Amygdala (tissue), 56 donors: ENCODE measurements around the gene TOM1L2.
"Not testable (repeated sequence)": the region's sequence is repeated elsewhere in the genome, so short reads cannot be mapped to it uniquely, and the experiment has no call there.

Experiments used
- DNase-seq, 56 donors: peaks; one replicate each; lab custom pipeline; 2025; lab: John Stamatoyannopoulos, UW

Gene TOM1L2

DNA sequence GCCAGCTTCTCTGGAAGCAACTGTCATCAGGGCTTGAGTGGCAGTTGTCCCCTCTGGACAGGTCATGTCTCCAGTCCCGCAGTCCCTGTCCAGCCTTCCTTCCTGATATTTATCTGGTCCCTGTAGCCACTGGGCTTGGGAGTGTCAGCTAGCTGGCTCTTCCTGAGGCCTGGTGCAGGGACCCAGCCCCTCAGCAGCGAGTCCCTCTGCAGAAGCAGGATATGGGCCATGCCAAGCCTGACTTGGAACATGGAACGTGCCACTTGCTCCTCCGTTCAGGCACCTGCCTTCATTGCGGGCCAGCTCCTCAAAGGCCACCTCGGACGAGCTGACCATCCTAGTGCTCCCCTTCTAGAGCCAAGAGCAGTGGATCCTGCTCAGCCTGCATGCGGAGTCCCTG, 26.7 kb upstream of the TOM1L2 start:
- no peak for DNase-seq

DNA sequence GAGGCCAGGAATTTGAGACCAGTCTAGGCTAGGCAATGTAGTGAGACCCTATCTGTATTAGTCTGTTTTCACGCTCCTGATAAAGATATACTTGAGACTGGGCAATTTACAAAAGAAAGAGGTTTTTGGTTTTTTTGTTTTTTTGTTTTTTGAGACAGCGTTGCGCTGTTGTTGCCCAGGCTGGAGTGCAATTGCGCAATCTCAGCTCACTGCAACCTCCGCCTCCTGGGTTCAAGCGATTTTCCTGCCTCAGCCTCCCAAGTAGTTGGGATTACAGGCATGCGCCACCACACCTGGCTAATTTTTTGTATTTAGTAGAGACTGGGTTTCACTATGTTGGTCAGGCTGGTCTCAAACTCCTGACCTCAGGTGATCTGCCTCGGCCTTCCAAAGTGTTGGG, 23.7 kb upstream of the TOM1L2 start:
- not testable (repeated sequence) for DNase-seq

DNA sequence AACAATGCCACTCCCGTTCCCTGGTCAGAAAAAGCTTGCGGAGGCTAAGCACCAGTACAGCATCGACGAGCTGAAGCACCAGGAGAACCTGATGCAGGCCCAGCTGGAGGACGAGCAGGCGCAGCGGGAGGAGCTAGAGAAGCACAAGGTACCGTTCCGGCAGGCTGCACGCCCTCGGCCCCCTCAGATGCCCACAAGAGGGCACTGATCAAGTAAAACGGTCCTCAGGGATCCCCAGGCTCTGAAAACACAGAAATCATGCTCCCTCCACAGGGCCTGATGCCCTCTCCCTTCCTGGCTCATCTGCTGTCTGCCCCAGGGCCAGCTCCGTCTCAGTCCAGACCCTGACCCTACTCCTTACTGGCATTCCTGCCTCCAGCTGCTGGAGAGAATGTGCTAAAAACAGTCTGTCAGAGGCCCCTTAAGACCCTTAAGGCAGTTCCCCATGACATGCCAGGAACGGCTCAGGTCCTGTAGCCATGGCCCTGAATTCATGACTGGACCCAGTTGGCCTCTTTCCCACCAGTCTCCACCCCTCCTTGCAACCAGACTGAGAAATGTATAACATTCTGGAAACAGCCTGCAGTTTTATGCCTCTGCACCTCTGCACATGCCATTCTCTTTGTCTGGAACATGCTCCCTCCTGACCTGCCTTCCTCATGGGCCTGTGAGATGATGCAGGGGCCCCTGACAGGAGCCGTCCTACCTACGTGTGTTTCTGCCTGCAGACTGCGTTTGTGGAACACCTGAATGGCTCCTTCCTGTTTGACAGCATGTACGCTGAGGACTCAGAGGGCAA, 22.3 kb upstream of the TOM1L2 start:
- peak in 17 of 56 donors; percentile 6 to 47 (median 12) for DNase-seq

DNA sequence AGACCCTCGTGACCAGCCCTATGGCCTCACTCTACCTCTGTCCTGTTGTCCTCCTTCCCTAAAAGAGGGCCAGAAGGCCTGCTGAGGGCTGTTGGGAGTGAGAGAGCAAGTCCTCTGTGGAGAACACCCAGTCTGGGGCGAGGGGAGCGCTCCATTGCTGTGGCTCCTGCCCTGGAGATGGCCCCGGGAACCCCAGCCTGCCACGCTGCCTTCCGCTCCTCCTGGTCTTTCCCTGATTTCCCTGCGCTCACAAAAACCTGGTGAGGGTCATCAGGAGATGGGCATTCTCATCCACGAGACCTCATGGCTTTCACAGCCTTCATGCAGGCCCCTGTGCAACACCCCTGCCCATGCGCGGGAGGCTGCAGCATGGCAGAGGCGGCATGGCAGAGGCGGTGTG, 21.7 kb upstream of the TOM1L2 start:
- no peak for DNase-seq

DNA sequence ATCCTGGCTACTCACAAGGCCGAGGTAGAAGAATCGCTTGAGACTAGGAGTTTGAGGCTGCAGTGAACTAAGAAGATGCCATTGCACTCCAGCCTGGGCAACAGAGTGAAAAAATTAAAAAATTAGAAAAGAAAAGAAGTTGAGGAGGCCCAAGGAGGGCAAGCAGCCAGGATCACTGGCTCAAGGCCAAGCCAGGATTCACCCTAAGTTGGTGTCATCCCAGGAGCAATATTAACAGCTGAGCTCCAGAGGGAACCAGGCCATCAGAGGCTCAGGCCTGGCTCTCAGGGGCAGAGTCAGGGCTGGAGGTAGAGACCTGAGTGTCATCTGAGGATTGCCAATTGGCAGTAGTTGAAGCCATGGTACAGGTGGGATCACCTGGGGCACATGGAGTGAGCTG, 21.2 kb upstream of the TOM1L2 start:
- DNase-seq: peak in 1 of 56 donors; percentile 16

DNA sequence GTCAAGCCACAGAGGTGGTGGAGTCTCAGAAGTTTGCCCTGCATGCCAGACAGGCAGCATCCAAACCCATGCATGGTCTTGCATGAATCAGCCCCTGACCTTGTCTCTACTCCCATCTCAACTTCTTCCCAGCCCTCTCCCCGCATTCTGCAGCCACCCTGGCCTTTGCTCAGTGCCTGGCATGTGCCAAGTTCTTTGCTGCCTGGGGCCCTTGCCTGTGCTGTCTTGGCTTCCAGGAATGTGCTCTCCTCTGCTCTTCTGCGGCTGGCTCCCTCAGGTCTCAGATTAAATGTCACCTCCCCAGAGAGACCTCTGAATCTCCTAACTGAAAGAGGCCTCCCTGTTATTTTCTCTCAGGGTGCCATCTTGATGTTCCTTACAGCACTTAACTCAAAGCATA, 18.1 kb upstream of the TOM1L2 start:
- DNase-seq: no peak

DNA sequence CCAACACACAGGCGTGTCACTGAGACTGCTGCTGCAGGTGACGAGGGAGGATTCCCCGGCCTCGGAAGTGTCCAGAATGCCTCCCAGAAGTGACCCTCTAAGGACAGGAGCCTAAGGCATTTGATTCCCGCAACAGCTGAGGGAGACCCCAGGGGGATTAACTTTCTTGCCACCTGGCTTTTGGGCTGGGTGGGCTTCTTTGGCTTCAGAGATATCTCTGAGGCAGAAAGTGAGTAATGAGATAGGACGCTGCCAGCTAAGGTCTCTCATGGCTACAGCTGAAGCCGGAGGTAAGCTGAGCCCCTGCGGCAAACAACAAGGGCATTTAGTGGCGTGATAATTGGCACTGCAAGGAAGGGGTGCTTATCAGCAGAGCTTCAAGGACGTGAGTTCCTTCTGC, 17.4 kb upstream of the TOM1L2 start:
- DNase-seq: no peak

DNA sequence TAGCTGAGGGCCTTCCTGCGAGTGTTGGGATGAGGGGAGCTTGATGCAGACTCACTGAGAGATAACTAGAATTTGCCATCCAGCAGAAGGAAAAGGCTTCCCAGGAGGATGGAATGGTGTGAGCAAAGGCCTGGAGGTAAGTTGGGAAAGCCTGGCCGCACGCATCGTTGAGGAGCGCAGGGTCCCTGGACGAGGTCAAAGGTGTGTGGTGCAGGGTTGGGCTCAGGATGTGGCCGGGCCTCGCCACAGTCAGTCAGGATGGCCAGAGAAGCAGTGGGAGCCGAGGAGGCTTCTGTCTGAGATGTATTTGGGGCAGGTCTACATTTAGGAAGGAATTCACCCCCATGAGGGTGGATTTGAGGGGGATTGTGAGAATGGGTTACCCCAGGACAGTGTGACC, 16.9 kb upstream of the TOM1L2 start:
- DNase-seq: no peak

DNA sequence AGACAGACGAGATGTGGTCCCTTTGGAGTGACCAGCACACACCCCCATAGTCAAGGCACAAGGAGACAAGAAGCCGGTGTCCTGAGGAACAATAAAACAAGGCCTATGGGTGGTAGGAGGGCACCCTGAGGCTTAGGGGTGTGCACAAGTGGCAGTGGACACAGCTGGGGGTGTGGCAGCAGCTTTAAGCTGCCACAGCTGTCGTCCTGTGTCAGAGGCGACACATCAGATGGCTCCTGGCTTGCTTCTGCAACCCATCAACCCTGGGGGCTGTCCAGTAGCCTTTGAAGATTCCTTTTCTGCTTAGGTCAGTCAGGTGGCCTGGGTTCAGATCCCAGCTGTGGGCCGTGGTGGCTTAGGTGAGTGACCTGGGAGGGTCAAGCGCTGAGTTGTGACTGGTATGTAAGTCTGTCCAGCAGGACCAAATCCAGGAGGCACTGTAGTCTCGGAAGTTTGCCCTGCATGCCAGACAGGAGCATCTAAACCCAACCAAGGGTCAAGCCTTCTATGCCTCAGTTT, 16.3 kb upstream of the TOM1L2 start:
- no peak for DNase-seq

DNA sequence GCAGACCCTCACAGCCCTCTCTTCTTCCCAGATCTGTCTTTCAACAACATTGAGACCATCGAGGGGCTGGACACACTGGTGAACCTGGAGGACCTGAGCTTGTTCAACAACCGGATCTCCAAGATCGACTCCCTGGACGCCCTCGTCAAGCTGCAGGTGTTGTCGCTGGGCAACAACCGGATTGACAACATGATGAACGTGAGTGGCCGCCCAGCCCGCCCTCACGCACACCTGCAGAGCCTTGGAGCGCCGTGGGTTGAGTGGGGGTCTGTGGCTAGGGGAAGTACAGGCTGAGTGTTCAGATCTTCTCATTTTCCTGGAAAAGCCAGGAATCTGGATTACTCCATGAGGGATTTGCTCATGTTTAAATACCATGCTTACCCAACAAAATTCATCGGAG, 15.7 kb upstream of the TOM1L2 start:
- DNase-seq: no peak

DNA sequence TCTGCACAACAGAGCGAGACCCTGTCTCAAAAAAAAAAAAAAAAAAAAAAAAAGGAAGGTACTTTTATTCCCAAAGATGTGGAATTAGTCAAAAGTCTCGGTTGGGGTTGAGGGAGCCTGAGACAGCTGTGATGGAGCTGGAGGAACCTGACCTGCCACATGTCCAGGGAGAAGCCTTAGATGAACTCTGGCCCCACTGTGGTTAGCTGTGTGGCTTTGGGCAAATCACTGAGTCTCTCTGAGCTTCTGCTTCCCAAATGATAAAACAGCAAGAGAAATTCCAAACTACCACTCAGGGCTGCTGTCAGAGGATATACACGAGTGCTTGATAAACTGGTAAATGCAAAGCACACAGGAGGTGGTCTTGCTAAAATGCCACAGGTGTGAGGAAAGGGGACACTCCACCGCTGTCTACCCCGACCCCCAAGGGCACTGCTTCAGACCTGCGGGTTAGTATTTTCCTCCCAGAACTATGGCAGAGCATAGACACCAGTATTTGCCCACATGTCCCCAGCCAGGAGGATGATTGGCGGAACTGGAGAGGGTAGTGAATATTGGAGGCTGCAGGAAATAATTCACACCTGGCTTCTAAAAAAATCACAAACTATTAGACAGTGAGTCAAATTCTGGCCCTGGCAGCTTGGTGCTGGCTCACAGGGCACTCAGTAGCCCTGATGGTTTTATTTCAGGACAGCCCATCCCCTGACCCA, 15.1 kb upstream of the TOM1L2 start:
- DNase-seq: no peak

DNA sequence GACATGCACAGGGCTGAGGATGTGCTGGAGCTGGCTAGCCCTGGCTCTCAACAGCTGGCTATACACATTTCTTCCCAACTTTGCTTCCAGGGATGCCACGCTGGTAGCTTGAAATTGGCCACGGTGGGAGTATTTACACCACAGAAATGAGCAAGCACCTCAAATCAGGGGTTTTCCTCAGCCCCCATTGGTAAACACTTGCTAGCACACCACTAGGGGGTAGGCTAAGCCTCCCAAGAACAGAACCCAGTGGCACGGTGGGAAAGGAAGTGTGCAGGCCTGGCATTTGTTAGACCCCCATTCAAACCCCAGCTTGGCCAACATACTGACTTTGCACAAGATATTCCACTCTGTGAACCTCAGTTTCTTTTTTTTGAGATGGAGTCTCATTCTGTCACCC, 13.4 kb upstream of the TOM1L2 start:
- no peak for DNase-seq

DNA sequence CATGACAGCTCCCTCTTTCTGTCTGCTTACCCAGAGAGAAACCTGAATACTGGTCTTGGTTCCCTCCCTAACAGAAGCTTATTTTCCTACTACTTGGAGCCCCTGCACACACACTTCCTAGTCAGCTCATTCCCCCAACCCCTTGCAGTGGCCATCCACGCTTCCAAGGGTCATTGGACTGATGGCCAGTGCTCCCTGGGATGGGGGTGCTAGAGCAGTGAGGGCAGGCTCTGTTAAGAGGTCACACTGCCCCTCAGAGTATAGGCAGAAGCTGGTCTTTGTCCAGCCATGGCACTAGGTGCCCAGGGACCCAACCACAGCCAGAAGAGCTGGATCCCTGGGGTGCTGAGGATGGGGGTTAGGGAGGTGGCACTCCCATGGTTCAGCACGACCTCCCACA, 13.0 kb upstream of the TOM1L2 start:
- no peak for DNase-seq

DNA sequence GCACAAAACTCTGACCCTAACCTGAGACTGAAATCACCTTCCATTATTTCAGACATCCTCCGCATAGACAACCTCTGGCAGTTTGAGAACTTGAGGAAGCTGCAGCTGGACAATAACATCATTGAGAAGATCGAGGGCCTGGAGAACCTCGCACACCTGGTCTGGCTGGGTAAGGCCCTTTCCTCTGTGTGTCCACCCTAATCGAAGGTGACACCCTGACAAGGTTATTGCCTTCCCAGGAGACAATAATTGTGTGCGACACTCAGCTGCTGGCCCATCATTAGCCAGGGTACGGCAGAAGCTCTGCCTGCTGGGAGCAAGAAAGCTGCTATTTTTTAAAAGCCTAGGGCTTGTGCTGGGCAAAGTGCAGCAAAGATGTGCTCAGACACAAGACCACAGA, 11.6 kb upstream of the TOM1L2 start:
- DNase-seq: no peak

DNA sequence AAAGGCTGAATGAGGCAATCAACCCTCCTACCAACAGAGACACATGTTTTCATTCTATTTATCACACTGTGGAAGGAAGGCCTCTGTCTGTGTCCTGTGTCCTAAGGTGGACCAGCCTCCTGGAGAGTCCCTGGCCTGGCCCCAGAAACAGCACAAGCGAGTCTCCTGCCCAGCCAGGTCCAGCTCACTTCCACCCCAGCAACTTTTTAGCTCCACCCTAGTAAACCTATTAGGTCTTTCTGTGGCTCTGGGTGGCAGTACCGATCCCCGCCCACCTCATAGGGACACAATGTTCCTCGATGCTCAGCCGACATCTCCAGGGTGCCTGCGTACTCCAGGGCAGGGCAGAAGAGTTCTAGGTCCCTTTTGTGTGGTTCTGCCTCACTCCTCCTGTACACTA, 11.2 kb upstream of the TOM1L2 start:
- no peak for DNase-seq

DNA sequence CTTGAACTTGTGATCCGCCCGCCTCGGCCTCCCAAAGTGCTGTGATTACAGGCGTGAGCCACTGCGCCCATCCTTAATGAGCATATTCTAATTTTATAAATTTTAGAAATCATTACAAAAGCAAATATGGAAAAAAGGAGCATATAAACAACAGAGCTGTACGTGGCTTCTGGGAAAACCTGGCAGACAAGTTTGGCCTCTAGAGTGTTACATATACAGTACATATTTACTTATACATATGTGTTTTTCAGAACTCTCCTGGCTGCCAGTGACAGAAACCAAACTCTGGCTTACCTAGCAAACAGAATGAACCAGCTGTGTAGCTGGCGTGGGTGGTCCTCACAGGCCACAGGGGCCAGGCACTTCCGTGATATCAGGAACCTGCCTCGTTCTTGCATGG, 10.6 kb upstream of the TOM1L2 start:
- no peak for DNase-seq

DNA sequence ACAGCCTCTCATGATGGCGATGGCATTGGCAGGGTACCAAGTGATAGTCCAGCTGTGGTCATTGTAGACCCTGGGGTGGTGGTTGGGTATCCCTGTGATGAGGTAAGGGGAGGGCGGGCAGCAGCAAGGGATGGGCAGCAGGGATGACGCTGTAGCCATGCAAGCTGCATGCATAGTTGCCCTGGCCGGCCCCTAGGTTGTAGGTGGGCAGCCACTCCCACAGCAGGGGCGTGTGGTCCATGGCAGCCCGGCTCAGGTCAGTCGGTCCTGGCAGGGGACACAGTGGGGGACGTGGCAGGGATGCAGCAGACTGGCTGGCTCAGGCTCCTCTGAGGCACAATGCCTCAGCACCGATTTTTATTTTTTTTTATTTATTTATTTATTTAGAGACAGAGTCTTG, 9.1 kb upstream of the TOM1L2 start:
- peak in 1 of 56 donors; percentile 41 for DNase-seq

DNA sequence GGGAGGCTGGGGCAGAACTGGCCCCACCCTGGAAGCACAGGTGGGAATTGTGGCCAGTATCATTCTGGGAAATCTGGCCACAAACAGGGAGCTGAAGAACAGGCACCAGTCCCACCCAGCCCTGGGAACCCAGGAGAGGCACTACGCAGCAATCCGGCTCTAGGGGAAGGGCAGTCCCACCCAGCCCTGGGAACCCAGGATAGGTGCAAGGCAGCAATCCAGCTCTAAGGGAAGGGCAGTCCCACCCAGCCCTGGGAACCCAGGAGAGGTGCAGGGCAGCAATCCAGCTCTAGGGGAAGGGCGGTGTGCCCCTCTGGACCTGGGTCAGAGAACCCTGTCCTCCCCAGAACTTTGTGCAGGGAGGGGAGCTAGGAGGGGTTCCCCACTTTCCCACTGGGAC, 7.6 kb upstream of the TOM1L2 start:
- no peak for DNase-seq

DNA sequence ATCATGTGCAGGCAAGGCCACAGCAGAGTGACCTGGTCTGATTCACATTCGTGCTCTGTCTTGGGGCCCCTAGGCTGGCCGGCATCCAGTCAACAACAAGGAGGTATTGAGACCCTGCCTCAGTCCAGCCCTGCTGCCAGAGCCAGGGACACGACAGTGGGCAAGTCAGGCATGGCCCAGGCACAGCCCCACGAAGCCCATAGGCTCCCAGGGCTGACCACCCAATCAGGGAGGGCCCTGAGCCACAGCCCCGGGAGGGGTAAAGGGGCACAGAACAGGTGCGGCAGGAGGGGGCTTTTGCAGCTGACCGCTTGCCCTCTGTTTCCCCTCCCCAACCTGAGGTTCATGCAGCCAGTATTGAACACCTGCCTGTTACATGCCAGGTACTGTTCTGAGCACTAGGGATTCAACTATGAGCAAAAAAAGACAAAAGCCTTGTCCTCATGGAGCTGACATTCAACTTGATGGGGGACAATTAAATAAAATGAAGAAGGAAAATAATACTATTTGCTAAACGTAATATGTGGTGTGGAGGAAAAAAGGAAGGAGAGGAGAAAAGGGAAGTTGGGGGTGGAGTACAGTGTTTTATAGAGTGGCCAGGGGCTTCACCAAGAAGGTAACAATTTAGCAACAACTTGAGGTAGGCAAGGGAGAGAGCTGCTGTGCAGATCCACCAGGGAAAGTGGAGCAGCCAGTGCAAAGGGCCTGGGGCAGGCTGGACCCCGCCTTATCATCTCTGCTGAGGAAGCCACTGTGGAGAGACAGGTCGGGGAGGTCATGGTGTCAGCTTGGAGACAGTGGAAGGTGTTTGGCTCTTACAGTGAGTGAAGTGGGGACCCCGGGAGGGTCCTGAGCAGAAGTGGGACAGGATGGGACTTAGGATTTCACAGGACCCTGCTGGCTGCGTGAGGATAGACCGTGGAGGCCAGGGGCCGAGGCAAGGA, 6.6 kb upstream of the TOM1L2 start:
- no peak for DNase-seq

DNA sequence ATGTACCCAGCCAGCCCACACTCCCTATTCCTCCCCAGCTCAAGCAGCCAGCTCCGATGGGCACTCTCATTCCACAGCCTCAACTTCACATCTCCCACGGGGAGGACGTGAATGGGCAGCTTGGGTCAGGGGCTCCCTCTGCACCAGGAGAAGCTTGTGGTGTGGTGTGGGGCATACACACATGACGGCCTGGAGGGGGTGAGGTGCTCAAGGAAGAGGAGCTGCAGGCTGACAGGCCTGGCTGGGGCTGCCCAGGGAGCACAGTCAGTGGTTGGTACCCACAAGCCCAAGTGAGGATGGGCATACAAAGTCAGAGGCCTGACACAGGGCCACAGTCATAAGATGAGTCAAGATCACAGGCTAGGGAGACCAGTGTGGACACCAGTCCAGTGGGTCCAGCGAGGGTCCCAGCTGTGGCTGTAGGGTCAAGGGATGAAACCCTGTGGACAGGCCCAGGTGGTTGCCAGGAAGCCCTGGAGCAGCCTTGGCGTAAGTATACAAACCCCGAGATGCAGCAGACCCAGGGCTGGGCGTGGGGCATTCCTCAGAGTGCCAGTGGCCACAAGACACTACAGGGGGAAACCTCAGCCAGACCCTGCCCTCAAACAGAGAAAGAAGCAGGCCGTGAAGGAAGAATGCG, 4.9 kb upstream of the TOM1L2 start:
- DNase-seq: no peak
